ENCODE results near the gene DAP3. TPM values are rescaled to one million over a fixed set of nuclear protein-coding genes. Genes with fewer than 3 reads are reported as not detected.

The DAP3 gene
- total RNA-seq, 1 experiment from 2014 or later, result 148 TPM

GRCh38 chr1:155715777-155716176, 26.9 kb downstream of the DAP3 start:
- POLR2A ChIA-PET, result no interaction called here

More at GRCh38 chr1:155715777-155716176, 26.9 kb downstream of the DAP3 start:
- no peak for TF ChIP-seq SRF (IDR thresholded peaks at IDR 0.05; ENCODE audit: low read depth)
- no peak for TF ChIP-seq YY1 (IDR thresholded peaks at IDR 0.05; ENCODE audit: extremely low read depth, insufficient replicate concordance, low read depth, low read length)
- TF ChIP-seq ZFX (IDR thresholded peaks at IDR 0.05), result no peak
- no peak for TF ChIP-seq MAX (IDR thresholded peaks at IDR 0.05)
- no peak for TF ChIP-seq ZNF274 (IDR thresholded peaks at IDR 0.05; ENCODE audit: low read depth, low read length)
- TF ChIP-seq POLR2AphosphoS5 (IDR thresholded peaks at IDR 0.05; ENCODE audit: low read depth, low read length), result no peak
- TF ChIP-seq, protein P1, sequence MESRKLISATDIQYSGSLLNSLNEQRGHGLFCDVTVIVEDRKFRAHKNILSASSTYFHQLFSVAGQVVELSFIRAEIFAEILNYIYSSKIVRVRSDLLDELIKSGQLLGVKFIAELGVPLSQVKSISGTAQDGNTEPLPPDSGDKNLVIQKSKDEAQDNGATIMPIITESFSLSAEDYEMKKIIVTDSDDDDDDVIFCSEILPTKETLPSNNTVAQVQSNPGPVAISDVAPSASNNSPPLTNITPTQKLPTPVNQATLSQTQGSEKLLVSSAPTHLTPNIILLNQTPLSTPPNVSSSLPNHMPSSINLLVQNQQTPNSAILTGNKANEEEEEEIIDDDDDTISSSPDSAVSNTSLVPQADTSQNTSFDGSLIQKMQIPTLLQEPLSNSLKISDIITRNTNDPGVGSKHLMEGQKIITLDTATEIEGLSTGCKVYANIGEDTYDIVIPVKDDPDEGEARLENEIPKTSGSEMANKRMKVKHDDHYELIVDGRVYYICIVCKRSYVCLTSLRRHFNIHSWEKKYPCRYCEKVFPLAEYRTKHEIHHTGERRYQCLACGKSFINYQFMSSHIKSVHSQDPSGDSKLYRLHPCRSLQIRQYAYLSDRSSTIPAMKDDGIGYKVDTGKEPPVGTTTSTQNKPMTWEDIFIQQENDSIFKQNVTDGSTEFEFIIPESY (IDR thresholded peaks at IDR 0.05; ENCODE audit: extremely low read depth, insufficient replicate concordance, low read length), result no peak
- TF ChIP-seq POLR2A (IDR thresholded peaks at IDR 0.05; ENCODE audit: borderline replicate concordance, extremely low read depth, insufficient read depth, insufficient read length), result no peak
- no peak for TF ChIP-seq TCF7L2 (IDR thresholded peaks at IDR 0.05; ENCODE audit: borderline replicate concordance, extremely low read depth, insufficient read depth, insufficient read length)
- no peak for TF ChIP-seq RAD21 (IDR thresholded peaks at IDR 0.05; ENCODE audit: low read depth)
- TF ChIP-seq ATF3 (IDR thresholded peaks at IDR 0.05), result no peak
- no peak for TF ChIP-seq FOSL1 (IDR thresholded peaks at IDR 0.05; ENCODE audit: low read depth)
- TF ChIP-seq, protein P2, sequence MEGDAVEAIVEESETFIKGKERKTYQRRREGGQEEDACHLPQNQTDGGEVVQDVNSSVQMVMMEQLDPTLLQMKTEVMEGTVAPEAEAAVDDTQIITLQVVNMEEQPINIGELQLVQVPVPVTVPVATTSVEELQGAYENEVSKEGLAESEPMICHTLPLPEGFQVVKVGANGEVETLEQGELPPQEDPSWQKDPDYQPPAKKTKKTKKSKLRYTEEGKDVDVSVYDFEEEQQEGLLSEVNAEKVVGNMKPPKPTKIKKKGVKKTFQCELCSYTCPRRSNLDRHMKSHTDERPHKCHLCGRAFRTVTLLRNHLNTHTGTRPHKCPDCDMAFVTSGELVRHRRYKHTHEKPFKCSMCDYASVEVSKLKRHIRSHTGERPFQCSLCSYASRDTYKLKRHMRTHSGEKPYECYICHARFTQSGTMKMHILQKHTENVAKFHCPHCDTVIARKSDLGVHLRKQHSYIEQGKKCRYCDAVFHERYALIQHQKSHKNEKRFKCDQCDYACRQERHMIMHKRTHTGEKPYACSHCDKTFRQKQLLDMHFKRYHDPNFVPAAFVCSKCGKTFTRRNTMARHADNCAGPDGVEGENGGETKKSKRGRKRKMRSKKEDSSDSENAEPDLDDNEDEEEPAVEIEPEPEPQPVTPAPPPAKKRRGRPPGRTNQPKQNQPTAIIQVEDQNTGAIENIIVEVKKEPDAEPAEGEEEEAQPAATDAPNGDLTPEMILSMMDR (IDR thresholded peaks at IDR 0.05 in 2 of 3, conservative IDR thresholded peaks at IDR 0.05 in 1 of 3; ENCODE audit: borderline replicate concordance in 1 of 3, insufficient read depth in 1 of 3, low read depth in 2 of 3, low read length in 2 of 3), result no peak
- no peak for TF ChIP-seq ELF1 (IDR thresholded peaks at IDR 0.05; ENCODE audit: borderline replicate concordance, low read depth)
- TF ChIP-seq EZH2phosphoT487 (IDR thresholded peaks at IDR 0.05; ENCODE audit: borderline replicate concordance), result no peak
- TF ChIP-seq, protein P3, sequence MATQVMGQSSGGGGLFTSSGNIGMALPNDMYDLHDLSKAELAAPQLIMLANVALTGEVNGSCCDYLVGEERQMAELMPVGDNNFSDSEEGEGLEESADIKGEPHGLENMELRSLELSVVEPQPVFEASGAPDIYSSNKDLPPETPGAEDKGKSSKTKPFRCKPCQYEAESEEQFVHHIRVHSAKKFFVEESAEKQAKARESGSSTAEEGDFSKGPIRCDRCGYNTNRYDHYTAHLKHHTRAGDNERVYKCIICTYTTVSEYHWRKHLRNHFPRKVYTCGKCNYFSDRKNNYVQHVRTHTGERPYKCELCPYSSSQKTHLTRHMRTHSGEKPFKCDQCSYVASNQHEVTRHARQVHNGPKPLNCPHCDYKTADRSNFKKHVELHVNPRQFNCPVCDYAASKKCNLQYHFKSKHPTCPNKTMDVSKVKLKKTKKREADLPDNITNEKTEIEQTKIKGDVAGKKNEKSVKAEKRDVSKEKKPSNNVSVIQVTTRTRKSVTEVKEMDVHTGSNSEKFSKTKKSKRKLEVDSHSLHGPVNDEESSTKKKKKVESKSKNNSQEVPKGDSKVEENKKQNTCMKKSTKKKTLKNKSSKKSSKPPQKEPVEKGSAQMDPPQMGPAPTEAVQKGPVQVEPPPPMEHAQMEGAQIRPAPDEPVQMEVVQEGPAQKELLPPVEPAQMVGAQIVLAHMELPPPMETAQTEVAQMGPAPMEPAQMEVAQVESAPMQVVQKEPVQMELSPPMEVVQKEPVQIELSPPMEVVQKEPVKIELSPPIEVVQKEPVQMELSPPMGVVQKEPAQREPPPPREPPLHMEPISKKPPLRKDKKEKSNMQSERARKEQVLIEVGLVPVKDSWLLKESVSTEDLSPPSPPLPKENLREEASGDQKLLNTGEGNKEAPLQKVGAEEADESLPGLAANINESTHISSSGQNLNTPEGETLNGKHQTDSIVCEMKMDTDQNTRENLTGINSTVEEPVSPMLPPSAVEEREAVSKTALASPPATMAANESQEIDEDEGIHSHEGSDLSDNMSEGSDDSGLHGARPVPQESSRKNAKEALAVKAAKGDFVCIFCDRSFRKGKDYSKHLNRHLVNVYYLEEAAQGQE (IDR thresholded peaks at IDR 0.05; ENCODE audit: low read depth), result no peak
- TF ChIP-seq CEBPB (IDR thresholded peaks at IDR 0.05; ENCODE audit: low read depth), result no peak
- TF ChIP-seq JUND (IDR thresholded peaks at IDR 0.05), result no peak
- no TSS peak for BruUV-seq (replicated peaks)
- H2AFZ ChIP-seq (ENCODE audit: low read depth, low read length, poor library complexity, severe bottlenecking), result no peak overlapping the region
- intact Hi-C loops (cut with micrococcal nuclease), result no loop called here
- no peaks in the 10 kb centered on the region for H3K9me2 ChIP-seq (ENCODE audit: insufficient read depth)
- H3K79me2 ChIP-seq (ENCODE audit: insufficient read depth, low read length), result peaks cover 52% of the 10 kb centered on the region
- no peaks in the 10 kb centered on the region for H4K20me1 ChIP-seq (ENCODE audit: insufficient read depth)
- ATAC-seq (no peak), DNase-seq (ENCODE audit: low read depth, low spot score) (no peak)
- no peak overlapping the region for H3K27ac ChIP-seq (ENCODE audit: low read depth, low read length)
- H3K4me2 ChIP-seq (ENCODE audit: low read length), result no peak overlapping the region
- no peaks in the 10 kb centered on the region for H3K27me3 ChIP-seq (ENCODE audit: insufficient read depth, low read length)
- peaks cover 7 to 31% of the 10 kb centered on the region in 2 experiments for H3K36me3 ChIP-seq (ENCODE audit: control insufficient read depth in 1 of 2, insufficient read depth in 2 of 2, low read length in 2 of 2)
- H3K9me3 ChIP-seq (ENCODE audit: control insufficient read depth in 1 of 2, insufficient read depth in 1 of 2, low read depth in 1 of 2, low read length in 2 of 2), result no peaks in the 10 kb centered on the region
- no peak overlapping the region for H3K9ac ChIP-seq (ENCODE audit: low read length)
- ChIA-PET CTCF (no interaction called here), RAD21 (ENCODE audit: low non-redundant PET in 1 of 2, low total read pairs in 2 of 2, uncharacterized antibody in 2 of 2, unreplicated experiment in 2 of 2) (no interaction called here)
- no peak overlapping the region for H3K4me3 ChIP-seq (replicated peaks in 1 of 2; ENCODE audit: low read depth in 1 of 2, low read length in 2 of 2)
- H3K4me1 ChIP-seq (ENCODE audit: control insufficient read depth in 1 of 2, insufficient read depth in 2 of 2, low read length in 2 of 2), result no peaks in the 10 kb centered on the region

Data from HCT116 (cell line).